DND-41 (cell line): ENCODE measurements around the gene SLK.

Experiments used
- CTCF ChIP-seq: IDR thresholded peaks from 2 replicates; pipeline ENCODE4 v1.5.1; 2012; ENCODE audit warnings: borderline replicate concordance, low read length, moderate library complexity, mild to moderate bottlenecking; ENCODE audit not compliant: poor library complexity, severe bottlenecking; ENCODE audit errors: extremely low read depth
- EZH2 ChIP-seq: IDR thresholded peaks from 3 replicates; pipeline ENCODE4 v1.6.1; 2012; ENCODE audit warnings: borderline replicate concordance, low read depth, mild to moderate bottlenecking, moderate library complexity, low read length, inconsistent platforms; ENCODE audit not compliant: severe bottlenecking

DNA sequence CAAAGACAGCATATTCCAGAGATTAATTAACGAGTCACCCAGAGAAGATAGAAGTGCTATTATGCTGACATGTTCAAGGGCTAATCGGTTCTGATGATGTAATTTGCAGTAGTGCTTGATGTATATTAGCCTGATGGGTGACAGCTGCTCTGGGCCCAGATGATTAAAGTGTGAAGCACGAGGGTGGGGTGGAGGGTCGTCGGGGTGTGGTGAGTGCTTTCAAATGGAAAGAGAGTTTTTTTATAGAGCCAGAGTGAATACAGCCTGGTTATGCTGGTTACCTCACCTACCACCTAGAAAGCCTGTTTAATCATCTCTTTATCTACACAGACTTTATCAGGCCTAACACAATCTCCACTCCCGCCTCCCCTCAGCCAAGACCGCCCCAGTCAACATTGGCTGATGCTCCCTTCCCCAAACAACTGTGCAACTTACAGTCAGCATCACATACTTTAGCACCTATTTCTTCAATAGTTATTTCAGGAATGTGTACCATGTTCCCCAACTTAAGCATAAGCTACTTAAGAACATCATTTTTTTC is 37.5 kb upstream of the SLK start:
- TF ChIP-seq EZH2 (no peak), CTCF (no peak)
